CD4-positive, CD25-positive, alpha-beta regulatory T cell (primary cell): ENCODE measurements around the gene FBN2. TPM values are rescaled to one million over a fixed set of nuclear protein-coding genes. Genes with fewer than 3 reads are reported as not detected.

Experiments used
- ATAC-seq, 2 donors: fragments of 150-1000 bp; cut with Tn5 transposase; one replicate each; pipeline ENCODE4 v1.10.0; 2021; ENCODE audit warnings: low read depth in 2 of 2, moderate number of reproducible peaks in 2 of 2, moderate library complexity in 1 of 2
- DNase-seq, 3 donors: peaks; one replicate each; pipeline versions ENCODE4 v3.0.0 to v3.0.0-alpha.2; 2012 to 2022; ENCODE audit warnings: mixed read lengths in 1 of 3
- H3K27ac ChIP-seq: one replicate; pipeline ENCODE4 v1.7.0; 2013; ENCODE audit warnings: mild to moderate bottlenecking, low read length; ENCODE audit not compliant: insufficient read depth, poor library complexity, severe bottlenecking
- H3K27me3 ChIP-seq: one replicate; pipeline ENCODE4 v1.7.0; 2013; ENCODE audit warnings: low read length; ENCODE audit not compliant: control insufficient read depth, insufficient read depth
- H3K36me3 ChIP-seq: one replicate; pipeline ENCODE4 v1.7.0; 2013; ENCODE audit warnings: mild to moderate bottlenecking, low read length, moderate library complexity; ENCODE audit not compliant: control insufficient read depth, insufficient read depth
- H3K4me1 ChIP-seq: 2 replicates; pipeline ENCODE4 v1.7.0; 2013; ENCODE audit warnings: mild to moderate bottlenecking, low read length; ENCODE audit not compliant: insufficient read depth, control insufficient read depth, poor library complexity, severe bottlenecking
- H3K4me3 ChIP-seq: one replicate; pipeline ENCODE4 v1.7.0; 2013; ENCODE audit warnings: low read depth, mild to moderate bottlenecking, low read length, moderate library complexity
- H3K9me3 ChIP-seq, 2 experiments: 1 replicate in 1 of 2; 2 replicates in 1 of 2; pipeline ENCODE4 v1.7.0; 2013; ENCODE audit warnings: low read length in 2 of 2, mild to moderate bottlenecking in 1 of 2, moderate library complexity in 1 of 2; ENCODE audit not compliant: control insufficient read depth in 2 of 2
- H3K27ac Mint-ChIP-seq, 3 donors: one replicate each; pipeline ENCODE4 v1.8.0; 2020 to 2022; ENCODE audit warnings: mild to moderate bottlenecking in 3 of 3, mixed read lengths in 3 of 3, moderate library complexity in 2 of 3
- H3K27me3 Mint-ChIP-seq: one replicate; pipeline ENCODE4 v1.8.0; 2022; ENCODE audit warnings: mild to moderate bottlenecking, mixed read lengths
- H3K36me3 Mint-ChIP-seq: one replicate; pipeline ENCODE4 v1.8.0; 2020; ENCODE audit warnings: mixed read lengths
- H3K4me1 Mint-ChIP-seq, 4 donors: one replicate each; pipeline ENCODE4 v1.8.0; 2020 to 2022; ENCODE audit warnings: mixed read lengths in 4 of 4, mild to moderate bottlenecking in 1 of 4
- H3K4me3 Mint-ChIP-seq, 4 donors: one replicate each; pipeline ENCODE4 v1.8.0; 2020 to 2022; ENCODE audit warnings: mild to moderate bottlenecking in 4 of 4, mixed read lengths in 4 of 4, moderate library complexity in 3 of 4
- H3K9me3 Mint-ChIP-seq, 7 donors: one replicate each; pipeline ENCODE4 v1.8.0; 2020 to 2022; ENCODE audit warnings: mixed read lengths in 7 of 7, mild to moderate bottlenecking in 3 of 7, moderate library complexity in 2 of 7
- polyA plus RNA-seq, 4 donors: library from polyadenylated mRNA; unstranded; fragments of 300-500 nt; fragmentation: Illumina TruSeq; gene quantifications; one replicate each; pipeline ENCODE4 v1.2.3, GENCODE V29; 2021
- total RNA-seq: library from RNA; stranded (reverse); gene quantifications from one replicate; pipeline ENCODE4 v1.2.3, GENCODE V29; 2022

The FBN2 gene
- total and polyA plus RNA-seq, 5 donors from 2014 or later = not detected

DNA sequence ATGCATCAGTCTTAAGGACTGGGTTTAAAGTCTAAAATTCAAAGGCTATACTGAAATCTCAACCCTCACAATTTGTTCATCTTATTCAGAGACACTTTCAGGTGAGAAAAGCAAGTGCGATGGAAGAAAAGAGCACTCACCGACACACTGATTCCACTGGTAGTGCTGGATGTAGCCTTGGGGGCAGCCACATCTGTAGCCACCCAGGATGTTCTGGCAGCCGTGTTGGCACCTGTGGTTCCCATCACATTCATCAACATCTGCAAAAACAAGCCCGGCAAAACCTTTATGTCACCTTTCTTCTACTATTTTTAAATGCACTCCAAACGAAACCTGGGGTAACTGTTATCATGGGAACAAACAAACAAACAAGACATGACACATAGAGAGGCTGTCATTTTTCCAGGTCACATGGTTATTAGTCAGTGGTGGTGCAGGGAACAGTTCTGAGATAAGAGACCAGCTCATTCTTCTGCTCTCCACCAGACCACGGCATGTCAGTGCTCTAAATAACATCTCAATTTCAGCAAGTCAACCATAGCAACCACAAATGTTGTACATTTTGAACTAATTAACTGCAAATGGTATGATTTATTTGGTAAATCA lies 266.1 kb downstream of the FBN2 start:
- H3K9me3 ChIP-seq = no peaks in the 10 kb centered on the region
- no peaks in the 10 kb centered on the region for H3K27me3 Mint-ChIP-seq
- H3K27ac ChIP-seq = no peak overlapping the region
- no peaks in the 10 kb centered on the region for H3K27me3 ChIP-seq
- no peak overlapping the region for H3K4me3 ChIP-seq
- H3K36me3 Mint-ChIP-seq = no peaks in the 10 kb centered on the region
- H3K36me3 ChIP-seq = no peaks in the 10 kb centered on the region
- DNase-seq (no peak), ATAC-seq (no peak)
- peaks cover 0 to 2% (median 0%) of the 10 kb centered on the region in 7 donors for H3K9me3 Mint-ChIP-seq
- no peaks in the 10 kb centered on the region for H3K4me1 Mint-ChIP-seq
- no peaks in the 10 kb centered on the region for H3K4me1 ChIP-seq
- H3K27ac Mint-ChIP-seq = no peak overlapping the region
- no peak overlapping the region for H3K4me3 Mint-ChIP-seq

DNA sequence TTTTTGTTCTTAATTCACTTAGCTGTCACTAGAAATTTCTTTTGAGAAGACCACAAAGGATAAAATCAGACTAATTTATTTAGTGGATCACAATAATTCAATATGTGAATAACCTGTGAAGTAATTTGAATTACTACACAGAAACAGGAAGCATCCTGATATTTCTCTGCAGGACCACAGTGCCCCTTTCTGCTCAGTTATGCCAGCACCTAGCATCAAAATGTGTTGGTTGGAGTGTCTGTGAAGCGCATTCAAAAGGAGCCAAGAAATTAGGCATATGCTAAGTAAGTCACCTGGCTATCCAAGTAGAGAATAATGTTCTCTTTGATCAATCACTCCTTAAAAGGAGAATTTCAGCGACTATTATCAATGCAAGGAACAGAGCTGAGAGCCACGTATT lies 267.0 kb downstream of the FBN2 start:
- Mint-ChIP-seq H3K4me3 (no peak overlapping the region), H3K36me3 (no peaks in the 10 kb centered on the region), H3K27me3 (no peaks in the 10 kb centered on the region), H3K4me1 (no peaks in the 10 kb centered on the region), H3K27ac (no peak overlapping the region), H3K9me3 (peaks cover 0 to 3% (median 1%) of the 10 kb centered on the region in 7 donors)
- H3K27ac ChIP-seq = no peak overlapping the region
- no peaks in the 10 kb centered on the region for H3K9me3 ChIP-seq
- no peaks in the 10 kb centered on the region for H3K36me3 ChIP-seq
- no peaks in the 10 kb centered on the region for H3K27me3 ChIP-seq
- no peak for ATAC-seq
- H3K4me3 ChIP-seq = no peak overlapping the region
- H3K4me1 ChIP-seq = no peaks in the 10 kb centered on the region
- no peak for DNase-seq

DNA sequence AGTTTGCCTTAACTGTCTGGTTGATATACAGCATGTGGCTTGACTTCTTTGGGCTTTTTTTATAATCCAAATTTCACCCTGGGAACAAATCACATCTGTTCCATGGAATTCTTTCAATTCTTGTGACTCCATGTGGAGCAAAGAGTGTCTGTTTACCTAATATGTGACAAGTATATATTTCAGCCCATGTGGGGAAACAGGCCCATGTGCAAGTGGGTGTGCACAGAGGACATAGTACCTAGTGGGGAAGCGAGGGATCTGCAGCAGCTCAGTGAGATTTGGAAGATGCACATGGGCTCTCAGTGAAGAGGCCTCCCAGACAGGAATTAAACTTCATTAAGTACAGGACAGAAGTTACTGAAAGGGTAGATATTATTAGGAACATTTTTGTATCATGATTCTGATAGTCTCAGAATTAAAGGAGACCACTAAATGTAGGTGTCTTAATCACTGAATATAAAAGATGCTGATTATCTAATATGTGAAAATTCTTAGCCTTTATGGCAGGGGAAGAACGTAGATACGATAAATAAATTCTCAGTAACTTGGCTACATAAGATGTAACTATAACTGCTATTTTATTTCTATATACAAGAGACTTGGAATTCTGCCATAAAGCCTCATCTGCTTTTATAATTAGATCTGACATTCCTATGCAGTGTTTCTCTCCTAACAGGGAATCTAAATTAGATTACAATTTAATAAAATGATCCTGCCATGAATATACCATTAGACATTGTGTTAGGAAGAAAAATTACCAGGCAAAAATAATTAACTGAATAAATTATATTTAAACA lies 273.3 kb downstream of the FBN2 start:
- Histone ChIP-seq H3K27me3 (no peaks in the 10 kb centered on the region), H3K36me3 (no peaks in the 10 kb centered on the region), H3K27ac (no peak overlapping the region), H3K4me3 (no peak overlapping the region), H3K4me1 (no peaks in the 10 kb centered on the region), H3K9me3 (no peaks in the 10 kb centered on the region)
- Mint-ChIP-seq H3K27ac (no peak overlapping the region), H3K36me3 (no peaks in the 10 kb centered on the region), H3K4me3 (no peak overlapping the region), H3K27me3 (no peaks in the 10 kb centered on the region), H3K9me3 (peaks cover 0 to 3% (median 2%) of the 10 kb centered on the region in 7 donors), H3K4me1 (no peaks in the 10 kb centered on the region)
- no peak for DNase-seq
- ATAC-seq = no peak

DNA sequence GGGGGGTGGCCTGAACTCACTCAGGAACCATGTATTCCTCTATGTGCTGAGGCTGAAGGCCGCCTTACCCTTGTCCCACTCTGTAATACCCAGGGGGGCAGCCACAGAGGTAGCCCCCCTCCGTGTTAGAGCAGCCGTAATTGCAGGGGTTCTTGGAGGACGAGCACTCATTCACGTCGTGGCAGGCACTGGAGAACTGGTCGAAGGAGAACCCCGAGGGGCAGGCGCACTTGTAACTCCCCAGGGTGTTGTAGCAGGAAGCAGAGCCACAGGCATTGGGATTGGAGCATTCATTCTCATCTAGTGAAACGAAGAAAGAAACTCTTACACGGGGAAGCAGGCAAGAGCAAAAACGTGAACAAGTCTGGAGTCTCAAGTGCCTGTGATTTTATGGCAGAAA lies 274.7 kb downstream of the FBN2 start:
- Mint-ChIP-seq H3K9me3 (peaks cover 0 to 4% (median 2%) of the 10 kb centered on the region in 7 donors), H3K27ac (no peak overlapping the region), H3K27me3 (no peaks in the 10 kb centered on the region), H3K36me3 (no peaks in the 10 kb centered on the region), H3K4me1 (no peaks in the 10 kb centered on the region), H3K4me3 (no peak overlapping the region)
- no peak overlapping the region for H3K4me3 ChIP-seq
- no peaks in the 10 kb centered on the region for H3K36me3 ChIP-seq
- no peaks in the 10 kb centered on the region for H3K27me3 ChIP-seq
- no peak for ATAC-seq
- no peaks in the 10 kb centered on the region for H3K4me1 ChIP-seq
- H3K9me3 ChIP-seq = no peaks in the 10 kb centered on the region
- no peak overlapping the region for H3K27ac ChIP-seq
- no peak for DNase-seq

DNA sequence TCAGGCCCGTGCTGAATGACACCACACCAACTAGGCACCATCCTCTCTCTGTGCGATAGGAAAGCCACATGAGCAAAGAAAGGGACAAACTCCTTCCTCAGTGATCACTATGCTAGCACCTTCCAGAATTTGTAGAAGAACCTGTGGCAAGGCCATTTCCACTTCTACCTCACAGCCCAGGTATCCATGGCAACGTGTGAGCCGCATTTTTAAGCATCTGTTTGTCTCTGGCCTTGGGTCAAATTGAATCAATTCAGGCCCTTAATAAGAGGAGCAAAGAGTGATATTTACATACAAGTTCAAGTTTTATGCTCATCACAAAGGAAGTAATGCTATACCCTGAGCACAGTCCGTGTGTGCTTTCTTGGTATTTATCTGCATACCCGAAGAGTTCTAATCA lies 275.1 kb downstream of the FBN2 start:
- H3K36me3 ChIP-seq = no peaks in the 10 kb centered on the region
- Mint-ChIP-seq H3K4me1 (no peaks in the 10 kb centered on the region), H3K27me3 (no peaks in the 10 kb centered on the region), H3K36me3 (no peaks in the 10 kb centered on the region), H3K27ac (no peak overlapping the region), H3K9me3 (peaks cover 0 to 4% (median 2%) of the 10 kb centered on the region in 7 donors), H3K4me3 (no peak overlapping the region)
- H3K9me3 ChIP-seq = no peaks in the 10 kb centered on the region
- ATAC-seq (no peak), DNase-seq (no peak)
- no peak overlapping the region for H3K27ac ChIP-seq
- H3K4me3 ChIP-seq = no peak overlapping the region
- no peaks in the 10 kb centered on the region for H3K4me1 ChIP-seq
- H3K27me3 ChIP-seq = no peaks in the 10 kb centered on the region

DNA sequence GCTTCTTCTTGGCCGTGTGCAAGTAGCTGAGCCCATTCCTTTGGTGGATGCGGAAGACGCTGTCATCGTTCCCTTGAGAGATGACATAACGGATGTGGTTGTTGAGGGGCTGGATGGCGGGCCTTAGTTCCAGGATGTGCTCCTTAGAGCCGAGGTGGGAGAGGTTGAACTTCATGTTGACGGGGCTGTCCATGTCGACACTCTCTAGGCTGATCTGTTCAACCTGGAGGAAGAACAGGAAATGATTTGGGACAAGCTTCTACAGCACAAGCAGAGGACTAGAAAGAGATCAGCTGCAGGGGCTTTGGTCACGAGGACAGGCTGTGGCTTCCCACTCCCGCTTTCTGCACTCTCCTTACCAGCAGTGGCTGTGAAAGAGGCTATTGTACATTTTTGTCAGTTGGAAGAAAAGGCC lies 278.4 kb downstream of the FBN2 start:
- Mint-ChIP-seq H3K36me3 (no peaks in the 10 kb centered on the region), H3K4me3 (no peak overlapping the region), H3K9me3 (peaks cover 0 to 1% (median 0%) of the 10 kb centered on the region in 7 donors), H3K4me1 (no peaks in the 10 kb centered on the region), H3K27me3 (no peaks in the 10 kb centered on the region), H3K27ac (no peak overlapping the region)
- H3K27ac ChIP-seq = no peak overlapping the region
- DNase-seq (no peak), ATAC-seq (no peak)
- no peaks in the 10 kb centered on the region for H3K27me3 ChIP-seq
- H3K36me3 ChIP-seq = no peaks in the 10 kb centered on the region
- no peaks in the 10 kb centered on the region for H3K9me3 ChIP-seq
- H3K4me1 ChIP-seq = no peaks in the 10 kb centered on the region
- no peak overlapping the region for H3K4me3 ChIP-seq

DNA sequence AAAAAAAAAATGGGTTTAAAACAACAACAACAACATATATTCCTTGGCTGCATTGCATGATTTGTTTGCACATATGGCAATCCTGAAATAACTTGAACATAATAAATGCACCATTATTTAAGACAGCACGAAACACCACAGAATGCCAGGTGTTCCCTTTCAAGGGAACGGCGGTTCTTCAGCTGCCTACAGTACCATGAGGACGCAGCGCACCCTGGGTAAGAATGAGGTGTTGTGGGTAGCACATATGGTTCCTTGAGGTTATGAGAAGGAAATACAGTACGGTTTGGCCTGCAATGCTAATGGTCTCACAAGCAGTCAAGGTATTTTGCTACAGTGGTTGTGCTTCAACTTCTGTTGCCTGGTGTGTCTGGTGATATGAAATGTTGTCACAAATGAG lies 279.7 kb downstream of the FBN2 start:
- Histone ChIP-seq H3K27me3 (no peaks in the 10 kb centered on the region), H3K36me3 (no peaks in the 10 kb centered on the region), H3K4me1 (no peaks in the 10 kb centered on the region), H3K27ac (no peak overlapping the region), H3K9me3 (no peaks in the 10 kb centered on the region), H3K4me3 (no peak overlapping the region)
- Mint-ChIP-seq H3K27me3 (no peaks in the 10 kb centered on the region), H3K9me3 (peaks cover 0 to 4% (median 0%) of the 10 kb centered on the region in 7 donors), H3K4me1 (no peaks in the 10 kb centered on the region), H3K36me3 (no peaks in the 10 kb centered on the region), H3K27ac (no peak overlapping the region), H3K4me3 (no peak overlapping the region)
- ATAC-seq (no peak), DNase-seq (no peak)

DNA sequence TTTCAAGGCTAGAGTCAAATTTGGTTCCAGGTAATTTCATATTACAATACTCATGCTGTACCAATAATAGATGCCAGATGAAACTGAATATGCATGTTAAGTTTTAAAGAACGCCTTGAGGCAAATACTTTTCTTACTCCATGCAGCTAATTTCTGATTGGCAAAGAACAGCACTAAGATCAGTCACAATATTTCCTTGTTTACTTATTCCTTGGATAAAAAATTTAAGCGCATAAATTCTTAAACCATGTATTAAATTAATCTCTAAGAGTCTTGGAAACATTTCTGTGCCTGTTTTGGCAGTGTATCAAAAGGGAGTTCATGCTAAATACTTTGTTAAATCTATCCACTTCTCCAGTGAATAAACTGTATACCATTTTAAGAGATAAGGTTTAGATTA lies 281.0 kb downstream of the FBN2 start:
- Mint-ChIP-seq H3K4me3 (no peak overlapping the region), H3K9me3 (peaks cover 0 to 4% (median 0%) of the 10 kb centered on the region in 7 donors), H3K27me3 (no peaks in the 10 kb centered on the region), H3K4me1 (no peaks in the 10 kb centered on the region), H3K36me3 (no peaks in the 10 kb centered on the region), H3K27ac (no peak overlapping the region)
- H3K27ac ChIP-seq = no peak overlapping the region
- H3K4me1 ChIP-seq = no peaks in the 10 kb centered on the region
- no peaks in the 10 kb centered on the region for H3K9me3 ChIP-seq
- H3K27me3 ChIP-seq = no peaks in the 10 kb centered on the region
- no peak for ATAC-seq
- no peaks in the 10 kb centered on the region for H3K36me3 ChIP-seq
- no peak for DNase-seq
- no peak overlapping the region for H3K4me3 ChIP-seq
